K562 (cell line): Measurements from ENCODE around the gene ANKRD27. TPM values are rescaled to one million over a fixed set of nuclear protein-coding genes. Genes with fewer than 3 reads are reported as not detected.
A peak's percentile ranks its signal among the peaks of the same experiment; 100 is the strongest.

Experiments
- ATAC-seq: fragments of 200-7000 bp; cut with Tn5 transposase; 3 replicates; pipeline ENCODE4 v1.9.1; 2020; ENCODE audit warnings: moderate library complexity
- BruUV-seq: library from RNA; stranded (reverse); fragments of 400-500 nt; replicated peaks from 2 replicates; lab custom pipeline; 2021; lab: Mats Ljungman, UMichigan
- CTCF ChIA-PET: fragments of 300-600 bp; formaldehyde crosslinking; extraction: SDS; loops from one replicate; lab custom pipeline; 2021; ENCODE audit warnings: low intra/inter-chr PET ratio; lab: Yijun Ruan, JAX
- POLR2A ChIA-PET: fragments of 300-600, 350-650 bp; sonication (Branson Sonifier 250); formaldehyde crosslinking; extraction: SDS; loops from one replicate; lab custom pipeline; 2021; ENCODE audit warnings: antibody characterized with exemption, inconsistent platforms; lab: Yijun Ruan, JAX
- DNase-seq, 4 experiments: peaks; one replicate each; pipeline versions ENCODE4 v3.0.0 to v3.0.0-alpha.2; 2011 to 2018; ENCODE audit warnings: low spot score in 3 of 4, mixed read lengths in 3 of 4; ENCODE audit errors: extremely low read depth in 1 of 4
- FAIRE-seq: peaks from 2 replicates; lab custom pipeline; 2011; peaks lifted over from hg19 to GRCh38; lab: Jason Lieb, UNC
- H2AFZ ChIP-seq: 2 replicates; pipeline ENCODE4 v1.6.0; 2011; ENCODE audit warnings: low read depth, low read length, control low read depth, inconsistent platforms
- H3K27ac ChIP-seq: fragments of 200-600 bp; 3 replicates; pipeline ENCODE4 v1.8.0; 2011; ENCODE audit warnings: low read depth, mild to moderate bottlenecking, control low read depth, inconsistent platforms, low read length, moderate library complexity, mixed read lengths; ENCODE audit errors: extremely low read depth
- H3K27me3 ChIP-seq, 2 experiments: fragments of 300-600 bp in 1 of 2; 2 replicates in 1 of 2; 3 replicates in 1 of 2; pipeline versions ENCODE4 v1.6.0 to v1.8.0; 2011; ENCODE audit warnings: inconsistent platforms in 2 of 2, low read length in 2 of 2, mild to moderate bottlenecking in 1 of 2, mixed read lengths in 1 of 2, moderate library complexity in 1 of 2; ENCODE audit not compliant: control insufficient read depth in 2 of 2, insufficient read depth in 2 of 2
- H3K36me3 ChIP-seq: fragments of 300-600 bp; 3 replicates; pipeline ENCODE4 v1.8.0; 2011; ENCODE audit warnings: mild to moderate bottlenecking, low read length, inconsistent platforms; ENCODE audit not compliant: control insufficient read depth, insufficient read depth
- H3K4me1 ChIP-seq, 2 experiments: fragments of 200-600 bp in 1 of 2; replicated peaks in 1 of 2; 2 replicates in 1 of 2; 3 replicates in 1 of 2; pipeline versions ENCODE4 v1.5.1 to v1.8.0; 2011; ENCODE audit warnings: inconsistent platforms in 2 of 2, low read length in 2 of 2, mild to moderate bottlenecking in 1 of 2, mixed read lengths in 1 of 2, moderate library complexity in 1 of 2; ENCODE audit not compliant: control insufficient read depth in 2 of 2, insufficient read depth in 2 of 2
- H3K4me2 ChIP-seq: 2 replicates; pipeline ENCODE4 v1.6.1; 2011; ENCODE audit warnings: low read length, control low read depth, inconsistent platforms, mixed read lengths; ENCODE audit not compliant: insufficient read depth
- H3K4me3 ChIP-seq: fragments of 200-600 bp; sonication (generic), shearing (Covaris generic); 2 replicates; pipeline ENCODE4 v1.5.1; 2016; ENCODE audit warnings: control low read depth, inconsistent platforms
- H3K79me2 ChIP-seq: fragments of 200-600 bp; 3 replicates; pipeline ENCODE4 v1.8.0; 2011; ENCODE audit warnings: low read length, inconsistent platforms; ENCODE audit not compliant: control insufficient read depth, insufficient read depth
- H3K9ac ChIP-seq, 2 experiments: 2 replicates each; pipeline versions ENCODE4 v1.6.0 to v1.6.1; 2011; ENCODE audit warnings: low read depth in 2 of 2, low read length in 2 of 2, control low read depth in 1 of 2, inconsistent platforms in 1 of 2, mild to moderate bottlenecking in 1 of 2, mixed read lengths in 1 of 2; ENCODE audit not compliant: insufficient read depth in 1 of 2
- H3K9me1 ChIP-seq: one replicate; pipeline ENCODE4 v1.6.0; 2011; ENCODE audit warnings: inconsistent platforms, mild to moderate bottlenecking, low read length, moderate library complexity; ENCODE audit not compliant: control insufficient read depth, insufficient read depth
- H3K9me3 ChIP-seq: replicated peaks from 2 replicates; pipeline ENCODE4 v1.5.1; 2011; ENCODE audit warnings: low read depth, low read length, inconsistent platforms; ENCODE audit not compliant: control insufficient read depth, insufficient read depth
- H4K20me1 ChIP-seq: replicated peaks from 2 replicates; pipeline ENCODE4 v1.6.1; 2011; ENCODE audit warnings: low read length, inconsistent platforms, mixed read lengths; ENCODE audit not compliant: control insufficient read depth, insufficient read depth
- CXXC5 ChIP-seq: fragments of 250-450 bp; sonication (Bioruptor Pico); IDR thresholded peaks from 2 replicates; pipeline ENCODE4 v1.8.0; 2022; ENCODE audit warnings: inconsistent platforms, mild to moderate bottlenecking, moderate library complexity
- RBFOX2 ChIP-seq: fragments of 200-400 bp; formaldehyde crosslinking; IDR thresholded peaks from 2 replicates; pipeline ENCODE4 v1.6.1; 2017; ENCODE audit warnings: low read depth, mild to moderate bottlenecking, low read length, moderate library complexity
- RBM17 ChIP-seq: fragments of 200-400 bp; formaldehyde crosslinking; IDR thresholded peaks from 2 replicates; pipeline ENCODE4 v1.6.1; 2017; ENCODE audit warnings: low read depth, mild to moderate bottlenecking, low read length, borderline replicate concordance
- WGBS: fragments of 100-300 bp; shearing (Covaris generic); methylation state at CpG from one replicate; pipeline ENCODE4 v1.1.6; 2016; ENCODE audit warnings: low coverage, mixed read lengths; ENCODE audit not compliant: insufficient coverage; ENCODE audit errors: missing lambda C conversion rate; 5-methylcytosine and 5-hydroxymethylcytosine counted together
- in situ Hi-C: fragments of 300-500 bp; cut with MboI; formaldehyde crosslinking; loops from 4 replicates; pipeline ENCODE4 v1.15.0; 2018; ENCODE audit warnings: inconsistent platforms, mixed read lengths
- intact Hi-C: fragments of 100-400 bp; cut with micrococcal nuclease; formaldehyde crosslinking; loops from 2 replicates; pipeline ENCODE4 v1.14.2; 2022
- polyA plus RNA-seq, 8 experiments: library from polyadenylated mRNA; depleted of rRNA in 4 of 8; stranded (reverse) in 5 of 8; unstranded in 3 of 8; fragments of >200 nt; fragmentation: Nextera tagmentation in 2 of 8; fragmentation: Illumina TruSeq in 1 of 8; extraction: Ambion mirVana in 2 of 8; extraction: Trizol in 1 of 8; gene quantifications; 2 replicates each; pipeline versions ENCODE4 v1.2.1 to v1.2.3, GENCODE V29; 2011 to 2014; ENCODE audit warnings: inconsistent platforms in 1 of 8, missing spikeins in 1 of 8
- total RNA-seq, 7 experiments: library from RNA; depleted of rRNA in 6 of 7; stranded (reverse); fragments of >200 nt in 6 of 7; fragmentation: Illumina TruSeq in 2 of 7; extraction: Trizol in 2 of 7; gene quantifications; 2 replicates each; pipeline versions ENCODE4 v1.2.1 to v1.2.3, GENCODE V29; 2011 to 2021; ENCODE audit warnings: low replicate concordance in 1 of 7

Gene ANKRD27
- total and polyA plus RNA-seq, 9 of the 15 experiments (the other 6 are each of a cell fraction or from before 2014, with no cell fraction given): 5.3 to 71.3 (median 54.2) TPM

GRCh38 chr19:32672841-32673240, 2.1 kb downstream of the ANKRD27 start:
- H3K79me2 ChIP-seq: peaks cover 71% of the 10 kb centered on the region
- intact Hi-C loops (loop anchor here (1.0 to 5.0 kb wide), 2 partner anchors 45 to 91 kb away; partner anchors contain the start of gene PDCD5), in situ Hi-C loops (no loop called here)
- DNase-seq: no peak
- H3K4me1 ChIP-seq: peaks cover 57 to 76% of the 10 kb centered on the region in 2 experiments
- no peaks in the 10 kb centered on the region; the same call in 1 of the 2 replicates for H3K9me3 ChIP-seq
- H3K4me3 ChIP-seq: peak overlapping the region; percentile 92; the same call in 1 of the 2 replicates
- H2AFZ ChIP-seq: no peak overlapping the region
- no TSS peak for BruUV-seq
- peaks cover 5% of the 10 kb centered on the region for H3K9me1 ChIP-seq
- CTCF ChIA-PET: no interaction called here
- FAIRE-seq: no peak
- H3K4me2 ChIP-seq: peak overlapping the region; percentile 91
- TF ChIP-seq RBFOX2 (0 out of 2 replicates have a peak, but pooled peaks have one; percentile 6), RBM17 (no peak), CXXC5 (CRISPR knock-in tag) (0 out of 2 replicates have a peak, but pooled peaks have one; percentile 11)
- peaks cover 25% of the 10 kb centered on the region; the same call in 2 of the 3 replicates for H3K36me3 ChIP-seq
- peak overlapping the region; percentile 47; the same call in 2 of the 3 replicates for H3K27ac ChIP-seq
- peak overlapping the region in 1 of 2 experiments; percentile 90; a peak in 2 of 4 replicates for H3K9ac ChIP-seq
- peaks cover 2% of the 10 kb centered on the region; the same call in 1 of the 2 replicates for H4K20me1 ChIP-seq
- POLR2A ChIA-PET: interaction anchor here (0.6 to 1.8 kb wide), 5 partner anchors 17 to 73 kb away, joined by 3 to 6 read pairs (median 3); partner anchors contain the start of gene NUDT19
- no peaks in the 10 kb centered on the region for H3K27me3 ChIP-seq
- ATAC-seq: no peak
- 10% methylated on average over 3 of the region's 3 CpGs for WGBS
